ENCODE measurements around the gene AK8. TPM values are rescaled to one million over a fixed set of nuclear protein-coding genes. Genes with fewer than 3 reads are reported as not detected.

The AK8 gene
- total and polyA plus RNA-seq, 2 of the 4 experiments (the other 2 are of a cell fraction): under 0.01 to 0.09 TPM

GRCh38 chr9:132825430-132825829 lies 52.7 kb downstream of the AK8 start:
- no TSS peak for BruUV-seq (replicated peaks)
- dilution Hi-C loops (cut with HindIII; ENCODE audit: low sequenced_read_pairs, unreplicated experiment): no loop called here

More at GRCh38 chr9:132825430-132825829, 52.7 kb downstream of the AK8 start:
- TF ChIP-seq BHLHE40 (IDR thresholded peaks at IDR 0.05; ENCODE audit: low read depth, low read length) (no peak), CTCF (conservative IDR thresholded peaks at IDR 0.05; ENCODE audit: low read depth, low read length) (no peak), CHD1 (IDR thresholded peaks at IDR 0.05; ENCODE audit: low read depth, low read length) (no peak), ELK1 (IDR thresholded peaks at IDR 0.05; ENCODE audit: borderline replicate concordance, low read depth, low read length) (no peak), RCOR1 (IDR thresholded peaks at IDR 0.05; ENCODE audit: insufficient replicate concordance, low read length) (no peak), POLR2A (IDR thresholded peaks at IDR 0.05; ENCODE audit: low read depth, low read length) (no peak)
- intact Hi-C loops (cut with micrococcal nuclease): no loop called here
- Histone ChIP-seq H3K27me3 (ENCODE audit: control insufficient read depth, insufficient read depth, low read length) (peaks cover 46% of the 10 kb centered on the region), H3K4ac (ENCODE audit: low read depth, low read length) (no peak overlapping the region), H3K4me3 (ENCODE audit: insufficient read depth, low read depth, low read length) (no peak overlapping the region), H4K5ac (ENCODE audit: low read depth, low read length) (no peak overlapping the region), H3K4me2 (ENCODE audit: low read depth, low read length) (no peak overlapping the region), H3K36me3 (ENCODE audit: control insufficient read depth, insufficient read depth, low read length) (no peaks in the 10 kb centered on the region), H2AFZ (replicated peaks; ENCODE audit: low read length, poor library complexity) (no peak overlapping the region), H4K8ac (ENCODE audit: low read depth in 2 of 2, low read length in 2 of 2) (no peak overlapping the region), H4K91ac (ENCODE audit: insufficient read depth, low read depth, low read length) (no peak overlapping the region), H3K56ac (ENCODE audit: extremely low read depth, insufficient read depth, low read length) (no peak overlapping the region), H3K14ac (replicated peaks; ENCODE audit: low read depth, low read length) (no peak overlapping the region), H4K20me1 (ENCODE audit: insufficient read depth, low read length) (no peaks in the 10 kb centered on the region; the same call in 1 of the 2 replicates), H3K27ac (ENCODE audit: insufficient read depth, low read length) (no peak overlapping the region), H3K4me1 (ENCODE audit: control insufficient read depth, insufficient read depth, low read length) (no peaks in the 10 kb centered on the region), H3K9me1 (ENCODE audit: insufficient read depth, low read length) (no peaks in the 10 kb centered on the region), H3K79me1 (ENCODE audit: low read depth in 1 of 2, low read length in 2 of 2) (no peaks in the 10 kb centered on the region), H3K9me3 (ENCODE audit: control insufficient read depth, insufficient read depth, low read length) (no peaks in the 10 kb centered on the region), H2AK9ac (replicated peaks; ENCODE audit: low read depth, low read length, poor library complexity) (no peak overlapping the region), H2BK5ac (ENCODE audit: low read depth, low read length, poor library complexity, severe bottlenecking) (no peak overlapping the region), H2AK5ac (ENCODE audit: low read depth, low read length) (no peak overlapping the region), H3K23ac (ENCODE audit: low read depth, low read length) (no peak overlapping the region), H3K9ac (ENCODE audit: low read depth, low read length) (no peak overlapping the region), H2BK20ac (ENCODE audit: low read depth, low read length) (no peak overlapping the region), H3K18ac (ENCODE audit: low read depth, low read length) (no peak overlapping the region), H2BK120ac (ENCODE audit: low read depth, low read length) (no peak overlapping the region), H2BK15ac (ENCODE audit: low read depth, low read length) (no peak overlapping the region)
- no peak for ATAC-seq (ENCODE audit: low read depth)
- in situ Hi-C loops (cut with MboI; ENCODE audit: low sequenced_read_pairs): no loop called here
- POLR2A ChIA-PET (ENCODE audit: unreplicated experiment): no interaction called here
- WGBS, 2 experiments (ENCODE audit: extremely low coverage in 2 of 2, insufficient read length in 1 of 2): 38% methylated on average over 6 of the region's 10 CpGs; no CpG with 5 or more reads in 1 of the 2 experiments
- DNase-seq: no peak
- CTCF ChIA-PET: no interaction called here

All from IMR-90 (cell line).